Measurements from ENCODE around the gene FASN.

The FASN gene

GRCh38 chr17:82086941-82087906 is 10.8 kb downstream of the FASN start:
- DNase-seq, result no peak

GRCh38 chr17:82085931-82086764 is 11.9 kb downstream of the FASN start:
- no peak for DNase-seq

- DNase-seq, result no peak
Observed at GRCh38 chr17:82085031-82085861, 12.8 kb downstream of the FASN start.

GRCh38 chr17:82084373-82085030 is 13.5 kb downstream of the FASN start:
- DNase-seq, result no peak

GRCh38 chr17:82083533-82084359 is 14.3 kb downstream of the FASN start:
- no peak for DNase-seq

GRCh38 chr17:82083009-82083408 is 15.0 kb downstream of the FASN start:
- DNase-seq, result no peak

GRCh38 chr17:82082456-82082855 is 15.6 kb downstream of the FASN start:
- DNase-seq, result no peak

GRCh38 chr17:82081966-82082365 is 16.1 kb downstream of the FASN start:
- DNase-seq, result no peak

GRCh38 chr17:82081546-82081945 is 16.5 kb downstream of the FASN start:
- no peak for DNase-seq

- DNase-seq, result no peak
Observed at GRCh38 chr17:82080789-82081464, 17.1 kb downstream of the FASN start.

GRCh38 chr17:82080048-82080788 is 17.8 kb downstream of the FASN start:
- DNase-seq, result no peak

GRCh38 chr17:82079001-82079677 is 18.9 kb downstream of the FASN start:
- no peak for DNase-seq

- no peak for DNase-seq
Observed at GRCh38 chr17:82078433-82078832, 19.6 kb downstream of the FASN start.

GRCh38 chr17:82077617-82078358 is 20.2 kb downstream of the FASN start:
- no peak for DNase-seq

GRCh38 chr17:82076785-82077591 is 21.0 kb downstream of the FASN start:
- no peak for DNase-seq

- DNase-seq, result no peak
Observed at GRCh38 chr17:82076018-82076784, 21.8 kb downstream of the FASN start.

GRCh38 chr17:82073446-82073845 is 24.6 kb downstream of the FASN start:
- DNase-seq, result no peak

All from NCI-H146 (cell line).